HG02970 (cell line): ENCODE results near the gene G0S2.

Source experiments
- ATAC-seq: cut with Tn5 transposase; IDR thresholded peaks from one replicate; pipeline ENCODE4 v1.9.1; 2021; ENCODE audit warnings: mild to moderate bottlenecking, moderate library complexity, moderate number of reproducible peaks; ENCODE audit not compliant: unreplicated experiment, low FRiP score

The G0S2 gene

GRCh38 chr1:209647156-209647555 is 28.1 kb upstream of the G0S2 start:
- no peak for ATAC-seq

GRCh38 chr1:209648346-209648745 is 26.9 kb upstream of the G0S2 start:
- no peak for ATAC-seq

- ATAC-seq: no peak
Observed at GRCh38 chr1:209648931-209649776, 26.1 kb upstream of the G0S2 start.

- no peak for ATAC-seq
Observed at GRCh38 chr1:209650454-209650853, 24.8 kb upstream of the G0S2 start.

- no peak for ATAC-seq
Observed at GRCh38 chr1:209651138-209651587, 24.0 kb upstream of the G0S2 start.

GRCh38 chr1:209652121-209652735 is 23.0 kb upstream of the G0S2 start, which contains the start of gene LAMB3:
TSS of gene LAMB3 (minus strand) at chr1:209652425. CDS start at chr1:209650944, 1,481 bp downstream.
- no peak for ATAC-seq

- ATAC-seq: no peak
Observed at GRCh38 chr1:209652873-209653401, 22.3 kb upstream of the G0S2 start.

GRCh38 chr1:209653915-209654351 is 21.3 kb upstream of the G0S2 start:
- ATAC-seq: no peak

- ATAC-seq: no peak
Observed at GRCh38 chr1:209655411-209656231, 19.6 kb upstream of the G0S2 start.

GRCh38 chr1:209657140-209657879 is 17.9 kb upstream of the G0S2 start:
- no peak for ATAC-seq

GRCh38 chr1:209657918-209658317 is 17.3 kb upstream of the G0S2 start:
- ATAC-seq: no peak

GRCh38 chr1:209659909-209660308 is 15.3 kb upstream of the G0S2 start:
- peak; percentile 67 for ATAC-seq

GRCh38 chr1:209661071-209661470 is 14.1 kb upstream of the G0S2 start:
- ATAC-seq: no peak

GRCh38 chr1:209662879-209663327 is 12.3 kb upstream of the G0S2 start:
- ATAC-seq: no peak

- no peak for ATAC-seq
Observed at GRCh38 chr1:209667103-209667502, 8.1 kb upstream of the G0S2 start.

GRCh38 chr1:209667708-209668107 is 7.5 kb upstream of the G0S2 start:
- ATAC-seq: no peak

- ATAC-seq: no peak
Observed at GRCh38 chr1:209670441-209671082, 4.7 kb upstream of the G0S2 start.

GRCh38 chr1:209672705-209673630 is 2.2 kb upstream of the G0S2 start:
- ATAC-seq: peak; percentile 92
